ENCODE data around the gene NEURL1B.

DNA sequence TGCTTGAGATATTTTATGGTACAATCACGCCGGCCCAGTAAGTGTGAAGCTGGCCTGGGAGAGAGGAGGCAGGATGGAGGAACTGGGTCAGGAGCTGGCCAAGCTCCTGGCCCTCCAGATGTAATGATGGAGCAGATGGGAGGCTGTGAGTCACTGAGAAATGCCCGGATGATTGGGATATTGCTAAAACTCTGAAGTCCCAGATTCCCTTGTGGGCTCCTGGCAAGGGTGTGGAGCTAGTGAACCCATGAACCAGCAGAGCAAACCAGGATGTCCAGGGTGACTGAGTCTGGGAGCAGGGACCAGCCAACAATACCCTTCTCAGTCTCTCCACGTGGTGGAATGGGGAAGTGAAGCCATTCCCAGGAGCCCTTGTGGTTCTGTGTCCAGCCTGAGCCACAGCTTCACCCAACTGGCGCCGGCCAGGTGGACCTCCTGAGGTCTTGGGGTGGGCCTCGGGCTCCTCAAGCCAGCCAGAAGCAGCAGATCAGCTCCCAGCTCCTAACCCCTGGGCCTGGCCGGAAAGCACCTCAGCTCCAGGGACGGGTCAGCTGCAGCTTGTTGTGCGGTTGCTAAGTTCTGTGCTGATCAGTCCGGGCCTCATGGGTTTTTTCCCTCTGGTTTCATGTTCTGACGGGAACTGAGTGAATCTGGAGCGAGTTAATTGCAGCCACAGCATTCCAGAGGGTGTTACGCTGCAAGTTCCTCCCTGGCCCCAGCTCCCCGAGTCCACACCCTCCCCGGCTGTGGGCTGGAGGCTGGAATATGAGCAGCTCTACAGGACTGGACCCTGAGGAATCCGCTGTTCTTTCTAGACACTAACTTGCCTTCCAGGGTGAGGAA, 92.3 kb downstream of the NEURL1B start:
- TF ChIP-seq, protein P1, sequence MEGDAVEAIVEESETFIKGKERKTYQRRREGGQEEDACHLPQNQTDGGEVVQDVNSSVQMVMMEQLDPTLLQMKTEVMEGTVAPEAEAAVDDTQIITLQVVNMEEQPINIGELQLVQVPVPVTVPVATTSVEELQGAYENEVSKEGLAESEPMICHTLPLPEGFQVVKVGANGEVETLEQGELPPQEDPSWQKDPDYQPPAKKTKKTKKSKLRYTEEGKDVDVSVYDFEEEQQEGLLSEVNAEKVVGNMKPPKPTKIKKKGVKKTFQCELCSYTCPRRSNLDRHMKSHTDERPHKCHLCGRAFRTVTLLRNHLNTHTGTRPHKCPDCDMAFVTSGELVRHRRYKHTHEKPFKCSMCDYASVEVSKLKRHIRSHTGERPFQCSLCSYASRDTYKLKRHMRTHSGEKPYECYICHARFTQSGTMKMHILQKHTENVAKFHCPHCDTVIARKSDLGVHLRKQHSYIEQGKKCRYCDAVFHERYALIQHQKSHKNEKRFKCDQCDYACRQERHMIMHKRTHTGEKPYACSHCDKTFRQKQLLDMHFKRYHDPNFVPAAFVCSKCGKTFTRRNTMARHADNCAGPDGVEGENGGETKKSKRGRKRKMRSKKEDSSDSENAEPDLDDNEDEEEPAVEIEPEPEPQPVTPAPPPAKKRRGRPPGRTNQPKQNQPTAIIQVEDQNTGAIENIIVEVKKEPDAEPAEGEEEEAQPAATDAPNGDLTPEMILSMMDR (IDR thresholded peaks at IDR 0.05): no peak
- no peak for TF ChIP-seq EZH2 (IDR thresholded peaks at IDR 0.05; ENCODE audit: borderline replicate concordance, insufficient read depth, low read depth, low read length, poor library complexity, severe bottlenecking)

Data from B cell (primary cell).